Measurements from ENCODE around the gene DNM3.

Gene DNM3

DNA sequence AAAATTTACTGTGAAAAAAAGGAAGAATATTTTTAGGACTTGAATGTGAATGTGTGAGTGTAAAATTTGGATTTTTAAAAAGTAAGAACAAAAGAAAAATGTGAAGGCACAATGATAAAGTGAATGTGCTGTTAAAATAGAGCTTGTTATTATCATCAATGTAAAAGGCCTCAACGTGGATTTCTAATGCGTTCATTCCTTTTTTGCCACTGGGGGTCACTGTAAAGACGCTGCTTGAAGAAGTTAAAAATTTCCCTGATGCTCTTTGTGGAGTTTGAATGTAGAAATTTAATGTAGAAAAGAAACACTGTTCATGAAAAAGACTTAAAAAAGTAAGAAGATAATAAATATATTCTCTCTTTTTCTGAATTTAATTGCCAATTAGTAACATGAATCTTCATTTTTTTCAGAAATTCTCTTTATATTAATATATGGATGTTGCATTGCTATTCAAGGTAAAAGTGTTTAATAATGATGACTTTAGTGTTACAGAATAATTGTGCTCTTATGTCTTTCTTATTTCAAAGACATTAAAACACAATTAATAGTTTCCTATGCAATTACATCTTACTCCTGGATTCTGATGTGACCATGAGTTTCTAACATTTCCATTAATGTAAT, 161.5 kb downstream of the DNM3 start:
- Histone ChIP-seq H3K4me1 (ENCODE audit: control insufficient read depth in 1 of 2, insufficient read depth in 1 of 2, low read depth in 1 of 2, low read length in 1 of 2) (peaks cover 7 to 21% of the 10 kb centered on the region in 2 experiments), H3K36me3 (no peaks in the 10 kb centered on the region), H3K4me3 (ENCODE audit: low read depth in 1 of 2, low read length in 1 of 2) (no peak overlapping the region), H3K27me3 (no peaks in the 10 kb centered on the region), H3K27ac (no peak overlapping the region), H3K9me3 (no peaks in the 10 kb centered on the region)
- TF ChIP-seq, protein P1, sequence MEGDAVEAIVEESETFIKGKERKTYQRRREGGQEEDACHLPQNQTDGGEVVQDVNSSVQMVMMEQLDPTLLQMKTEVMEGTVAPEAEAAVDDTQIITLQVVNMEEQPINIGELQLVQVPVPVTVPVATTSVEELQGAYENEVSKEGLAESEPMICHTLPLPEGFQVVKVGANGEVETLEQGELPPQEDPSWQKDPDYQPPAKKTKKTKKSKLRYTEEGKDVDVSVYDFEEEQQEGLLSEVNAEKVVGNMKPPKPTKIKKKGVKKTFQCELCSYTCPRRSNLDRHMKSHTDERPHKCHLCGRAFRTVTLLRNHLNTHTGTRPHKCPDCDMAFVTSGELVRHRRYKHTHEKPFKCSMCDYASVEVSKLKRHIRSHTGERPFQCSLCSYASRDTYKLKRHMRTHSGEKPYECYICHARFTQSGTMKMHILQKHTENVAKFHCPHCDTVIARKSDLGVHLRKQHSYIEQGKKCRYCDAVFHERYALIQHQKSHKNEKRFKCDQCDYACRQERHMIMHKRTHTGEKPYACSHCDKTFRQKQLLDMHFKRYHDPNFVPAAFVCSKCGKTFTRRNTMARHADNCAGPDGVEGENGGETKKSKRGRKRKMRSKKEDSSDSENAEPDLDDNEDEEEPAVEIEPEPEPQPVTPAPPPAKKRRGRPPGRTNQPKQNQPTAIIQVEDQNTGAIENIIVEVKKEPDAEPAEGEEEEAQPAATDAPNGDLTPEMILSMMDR (IDR thresholded peaks at IDR 0.05), result no peak

DNA sequence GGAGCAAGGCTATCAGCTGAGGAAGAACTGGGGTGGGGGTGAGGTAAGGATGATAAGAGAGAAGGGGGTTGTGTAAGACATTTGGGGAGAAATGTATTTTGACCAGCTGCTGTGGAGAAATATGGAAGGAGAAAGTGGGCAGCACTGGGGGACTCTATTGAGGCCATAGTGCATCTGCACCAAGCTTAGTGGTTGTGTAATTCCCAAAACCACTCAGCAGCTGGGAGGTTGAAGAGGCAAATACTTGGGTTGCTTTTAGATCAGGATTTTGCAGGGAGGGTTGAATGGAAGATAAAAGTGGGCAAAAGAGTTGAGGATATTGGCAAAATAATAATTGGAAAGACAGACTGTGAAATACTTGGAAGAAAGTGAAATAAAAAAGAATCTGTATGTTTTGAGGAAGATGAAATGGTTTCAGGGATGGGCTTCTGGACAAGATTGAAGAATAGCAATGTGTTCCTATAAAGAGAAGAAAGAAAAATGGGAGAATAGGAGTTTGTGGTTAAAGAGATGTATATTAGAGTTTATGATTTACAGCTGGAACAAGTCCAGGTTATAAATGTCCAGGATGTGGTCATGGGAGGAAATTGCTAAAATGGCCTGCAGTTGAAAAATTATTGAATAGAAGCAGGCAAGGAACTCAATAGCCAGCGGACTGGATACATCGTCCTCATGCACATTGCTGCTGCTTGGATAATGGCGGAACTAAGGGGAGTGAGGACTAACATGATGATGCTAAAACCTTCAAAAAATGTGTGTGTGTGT, 162.7 kb downstream of the DNM3 start:
- Histone ChIP-seq H3K27me3 (no peaks in the 10 kb centered on the region), H3K4me3 (ENCODE audit: low read depth in 1 of 2, low read length in 1 of 2) (no peak overlapping the region), H3K27ac (no peak overlapping the region), H3K36me3 (no peaks in the 10 kb centered on the region), H3K4me1 (ENCODE audit: control insufficient read depth in 1 of 2, insufficient read depth in 1 of 2, low read depth in 1 of 2, low read length in 1 of 2) (peaks cover 7 to 21% of the 10 kb centered on the region in 2 experiments), H3K9me3 (no peaks in the 10 kb centered on the region)
- TF ChIP-seq, protein P1 (IDR thresholded peaks at IDR 0.05), result no peak

DNA sequence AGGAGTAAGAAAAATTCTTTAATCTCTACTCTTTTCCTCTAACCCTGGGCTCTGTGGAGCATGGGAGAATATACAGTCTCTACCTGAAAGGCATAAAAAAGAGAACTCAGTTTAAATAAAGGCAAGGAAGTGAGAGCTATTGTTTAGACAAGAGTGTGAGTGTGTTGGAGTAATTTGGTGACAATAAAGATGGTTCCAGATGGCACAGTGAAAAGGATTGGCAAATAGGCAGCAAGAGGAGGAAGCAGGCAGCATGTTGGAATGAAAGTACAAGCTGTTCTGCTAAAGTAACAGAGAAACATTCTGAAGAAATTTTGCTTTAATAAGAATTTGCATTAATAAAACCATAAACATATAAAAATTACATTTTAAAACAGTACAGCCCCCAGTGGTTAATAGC, 163.4 kb downstream of the DNM3 start:
- H3K27me3 ChIP-seq, result no peaks in the 10 kb centered on the region
- no peaks in the 10 kb centered on the region for H3K9me3 ChIP-seq
- TF ChIP-seq, protein P1 (IDR thresholded peaks at IDR 0.05), result no peak
- peaks cover 7 to 21% of the 10 kb centered on the region in 2 experiments for H3K4me1 ChIP-seq (ENCODE audit: control insufficient read depth in 1 of 2, insufficient read depth in 1 of 2, low read depth in 1 of 2, low read length in 1 of 2)
- no peak overlapping the region for H3K4me3 ChIP-seq (ENCODE audit: low read depth in 1 of 2, low read length in 1 of 2)
- H3K27ac ChIP-seq, result no peak overlapping the region
- no peaks in the 10 kb centered on the region for H3K36me3 ChIP-seq

DNA sequence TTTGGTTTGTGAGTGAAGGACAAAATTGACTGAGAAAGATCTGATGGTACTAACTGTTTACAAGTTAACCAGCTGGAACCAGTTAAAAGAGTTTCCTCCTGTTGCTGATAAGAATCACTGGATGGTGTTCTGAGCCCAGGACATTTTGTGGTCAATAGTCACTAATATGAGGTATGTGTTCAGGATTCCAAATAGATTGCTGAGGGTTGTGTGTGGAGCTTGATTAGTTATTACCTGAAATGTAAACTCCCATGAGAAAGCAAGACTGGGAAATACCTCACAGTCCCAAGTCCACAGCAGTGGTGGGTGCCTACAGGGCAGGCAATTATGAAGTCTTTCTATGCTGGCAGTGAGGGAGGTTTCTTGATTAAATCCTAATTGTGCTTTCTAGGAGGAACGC, 164.6 kb downstream of the DNM3 start:
- peaks cover 7 to 21% of the 10 kb centered on the region in 2 experiments for H3K4me1 ChIP-seq (ENCODE audit: control insufficient read depth in 1 of 2, insufficient read depth in 1 of 2, low read depth in 1 of 2, low read length in 1 of 2)
- TF ChIP-seq, protein P1 (IDR thresholded peaks at IDR 0.05), result no peak
- no peak overlapping the region for H3K27ac ChIP-seq
- no peaks in the 10 kb centered on the region for H3K9me3 ChIP-seq
- H3K36me3 ChIP-seq, result no peaks in the 10 kb centered on the region
- no peak overlapping the region for H3K4me3 ChIP-seq (ENCODE audit: low read depth in 1 of 2, low read length in 1 of 2)
- H3K27me3 ChIP-seq, result no peaks in the 10 kb centered on the region

DNA sequence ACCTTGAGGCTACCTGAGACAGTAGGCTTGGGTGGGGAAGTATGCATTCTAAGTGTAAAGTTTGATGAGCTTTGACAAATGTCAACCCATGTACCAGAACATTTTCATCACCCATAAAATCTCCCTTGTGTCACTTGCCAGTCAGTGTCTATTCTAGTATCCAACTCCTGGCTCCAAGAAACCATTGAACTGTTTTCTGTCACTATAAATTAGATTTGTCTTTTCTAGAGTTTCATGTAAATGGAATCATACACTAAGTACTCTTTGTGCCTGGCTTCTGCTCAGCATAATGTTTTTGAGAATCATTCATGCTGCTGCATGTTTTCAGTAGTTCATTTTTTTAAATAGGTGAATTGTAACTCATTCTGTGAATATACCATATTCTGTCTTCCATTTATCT, 165.4 kb downstream of the DNM3 start:
- Histone ChIP-seq H3K27ac (no peak overlapping the region), H3K27me3 (no peaks in the 10 kb centered on the region), H3K36me3 (no peaks in the 10 kb centered on the region), H3K9me3 (no peaks in the 10 kb centered on the region), H3K4me1 (ENCODE audit: control insufficient read depth in 1 of 2, insufficient read depth in 1 of 2, low read depth in 1 of 2, low read length in 1 of 2) (peaks cover 7 to 21% of the 10 kb centered on the region in 2 experiments), H3K4me3 (ENCODE audit: low read depth in 1 of 2, low read length in 1 of 2) (no peak overlapping the region)
- TF ChIP-seq, protein P1 (IDR thresholded peaks at IDR 0.05), result no peak

All from neutrophil (primary cell).